Upper lobe of left lung (tissue), 4 donors: ENCODE measurements around the gene ZNF800.

ENCODE experiments used
- EP300 ChIP-seq, 4 donors: sonication (generic); formaldehyde crosslinking; IDR thresholded peaks; one replicate each; pipeline ENCODE4 v1.5.1; 2017; ENCODE audit warnings: antibody characterized with exemption in 4 of 4, control low read depth in 2 of 4
- POLR2AphosphoS5 ChIP-seq, 2 donors: sonication (generic); formaldehyde crosslinking; IDR thresholded peaks; one replicate each; pipeline ENCODE4 v1.5.1; 2017; ENCODE audit warnings: antibody characterized with exemption in 2 of 2
- TF ChIP-seq, protein P1 (sequence below), 6 experiments: fragments of 450-650 bp in 4 of 6; fragments of 200-600 bp in 2 of 6; sonication (generic) in 2 of 6; IDR thresholded peaks; one replicate each; pipeline ENCODE4 v1.5.1; 2016 to 2019; ENCODE audit warnings: antibody characterized with exemption in 6 of 6

DNA sequence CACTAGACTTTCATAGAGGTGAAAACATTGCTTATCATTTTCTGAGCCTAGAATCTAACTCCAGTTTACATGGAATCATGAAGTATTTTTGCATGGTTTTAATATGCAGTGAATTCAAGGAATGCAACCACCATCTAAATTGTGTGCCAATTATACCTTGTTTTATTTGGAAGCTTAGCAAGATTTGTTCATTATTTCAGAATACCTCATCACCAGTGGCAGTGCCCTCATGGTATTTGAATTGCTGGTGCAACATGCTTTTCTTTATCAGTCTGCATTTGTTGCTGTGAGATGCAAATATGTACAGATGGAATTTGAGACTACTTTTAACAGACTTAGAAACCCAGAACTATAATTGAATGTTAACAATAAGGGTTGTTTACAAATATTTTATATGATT, 18.7 kb upstream of the ZNF800 start:
- TF ChIP-seq, protein P1, sequence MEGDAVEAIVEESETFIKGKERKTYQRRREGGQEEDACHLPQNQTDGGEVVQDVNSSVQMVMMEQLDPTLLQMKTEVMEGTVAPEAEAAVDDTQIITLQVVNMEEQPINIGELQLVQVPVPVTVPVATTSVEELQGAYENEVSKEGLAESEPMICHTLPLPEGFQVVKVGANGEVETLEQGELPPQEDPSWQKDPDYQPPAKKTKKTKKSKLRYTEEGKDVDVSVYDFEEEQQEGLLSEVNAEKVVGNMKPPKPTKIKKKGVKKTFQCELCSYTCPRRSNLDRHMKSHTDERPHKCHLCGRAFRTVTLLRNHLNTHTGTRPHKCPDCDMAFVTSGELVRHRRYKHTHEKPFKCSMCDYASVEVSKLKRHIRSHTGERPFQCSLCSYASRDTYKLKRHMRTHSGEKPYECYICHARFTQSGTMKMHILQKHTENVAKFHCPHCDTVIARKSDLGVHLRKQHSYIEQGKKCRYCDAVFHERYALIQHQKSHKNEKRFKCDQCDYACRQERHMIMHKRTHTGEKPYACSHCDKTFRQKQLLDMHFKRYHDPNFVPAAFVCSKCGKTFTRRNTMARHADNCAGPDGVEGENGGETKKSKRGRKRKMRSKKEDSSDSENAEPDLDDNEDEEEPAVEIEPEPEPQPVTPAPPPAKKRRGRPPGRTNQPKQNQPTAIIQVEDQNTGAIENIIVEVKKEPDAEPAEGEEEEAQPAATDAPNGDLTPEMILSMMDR (IDR thresholded peaks at IDR 0.05): no peak
- TF ChIP-seq POLR2AphosphoS5 (IDR thresholded peaks at IDR 0.05): no peak
- TF ChIP-seq EP300 (IDR thresholded peaks at IDR 0.05): no peak
